ENCODE data around the gene LOC128125822.
"Not testable (repeated sequence)": the region's sequence is repeated elsewhere in the genome, so short reads cannot be mapped to it uniquely, and the experiment has no call there.

The LOC128125822 gene

GRCh38 chr6:63572044-63572746, at the start of gene LOC128125822, which contains the start of gene PTP4A1:
Gene LOC128125822 (plus strand): TSS chr6:63572480.
Gene PTP4A1 (plus strand): TSS chr6:63572480. CDS start chr6:63576881, 4,401 bp downstream.
- peak; percentile 96 for DNase-seq

GRCh38 chr6:63522911-63523287, 49.4 kb upstream of the LOC128125822 start:
- DNase-seq = not testable (repeated sequence)

- no peak for DNase-seq
Measured at GRCh38 chr6:63523630-63524029, 48.6 kb upstream of the LOC128125822 start.

- no peak for DNase-seq
Measured at GRCh38 chr6:63525186-63525878, 46.9 kb upstream of the LOC128125822 start.

- no peak for DNase-seq
Measured at GRCh38 chr6:63526931-63527330, 45.3 kb upstream of the LOC128125822 start.

- peak; percentile 96 for DNase-seq
Measured at GRCh38 chr6:63527658-63528514, 44.4 kb upstream of the LOC128125822 start.

- no peak for DNase-seq
Measured at GRCh38 chr6:63529498-63529897, 42.8 kb upstream of the LOC128125822 start.

GRCh38 chr6:63530182-63530581, 42.1 kb upstream of the LOC128125822 start:
- DNase-seq = no peak

GRCh38 chr6:63530991-63531390, 41.3 kb upstream of the LOC128125822 start:
- DNase-seq = no peak

GRCh38 chr6:63533026-63533425, 39.3 kb upstream of the LOC128125822 start:
- no peak for DNase-seq

GRCh38 chr6:63533952-63534351, 38.3 kb upstream of the LOC128125822 start:
- DNase-seq = no peak

GRCh38 chr6:63537201-63537958, 34.9 kb upstream of the LOC128125822 start:
- no peak for DNase-seq

- DNase-seq = no peak
Measured at GRCh38 chr6:63537959-63538300, 34.4 kb upstream of the LOC128125822 start.

- no peak for DNase-seq
Measured at GRCh38 chr6:63538550-63538949, 33.7 kb upstream of the LOC128125822 start.

- no peak for DNase-seq
Measured at GRCh38 chr6:63543001-63543400, 29.3 kb upstream of the LOC128125822 start.

- no peak for DNase-seq
Measured at GRCh38 chr6:63543982-63544381, 28.3 kb upstream of the LOC128125822 start.

GRCh38 chr6:63546236-63546635, 26.0 kb upstream of the LOC128125822 start:
- no peak for DNase-seq

- no peak for DNase-seq
Measured at GRCh38 chr6:63546697-63547096, 25.6 kb upstream of the LOC128125822 start.

GRCh38 chr6:63549076-63549475, 23.2 kb upstream of the LOC128125822 start:
- no peak for DNase-seq

GRCh38 chr6:63553208-63553607, 19.1 kb upstream of the LOC128125822 start:
- no peak for DNase-seq

GRCh38 chr6:63553900-63554299, 18.4 kb upstream of the LOC128125822 start:
- DNase-seq = no peak

- DNase-seq = no peak
Measured at GRCh38 chr6:63554782-63555181, 17.5 kb upstream of the LOC128125822 start.

- DNase-seq = no peak
Measured at GRCh38 chr6:63556369-63556768, 15.9 kb upstream of the LOC128125822 start.

Data from kidney glomerular epithelial cell (primary cell).